Measurements from ENCODE around the gene PNLDC1.
A peak's percentile ranks its signal among the peaks of the same experiment; 100 is the strongest.

Gene PNLDC1

DNA sequence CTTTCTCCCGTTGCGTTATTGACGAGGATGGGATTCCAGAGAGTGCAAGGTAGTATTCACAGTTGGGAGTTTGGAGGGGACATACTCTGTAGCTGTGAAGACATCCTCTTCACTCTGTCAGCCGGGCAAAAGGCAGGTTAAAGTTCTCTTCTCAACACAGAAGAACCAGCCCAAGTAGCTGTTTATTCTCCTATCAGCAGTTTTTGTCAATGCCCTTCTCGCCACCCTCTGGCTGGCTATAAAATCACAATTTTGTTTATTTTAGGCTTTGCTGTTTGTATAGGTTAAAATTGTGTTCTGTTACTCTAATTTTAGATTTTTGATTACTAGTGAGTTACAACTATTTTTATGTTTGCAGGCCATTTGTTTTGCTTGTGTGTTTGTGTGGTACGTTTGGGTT lies 52.8 kb downstream of the PNLDC1 start:
- DNase-seq: no peak

DNA sequence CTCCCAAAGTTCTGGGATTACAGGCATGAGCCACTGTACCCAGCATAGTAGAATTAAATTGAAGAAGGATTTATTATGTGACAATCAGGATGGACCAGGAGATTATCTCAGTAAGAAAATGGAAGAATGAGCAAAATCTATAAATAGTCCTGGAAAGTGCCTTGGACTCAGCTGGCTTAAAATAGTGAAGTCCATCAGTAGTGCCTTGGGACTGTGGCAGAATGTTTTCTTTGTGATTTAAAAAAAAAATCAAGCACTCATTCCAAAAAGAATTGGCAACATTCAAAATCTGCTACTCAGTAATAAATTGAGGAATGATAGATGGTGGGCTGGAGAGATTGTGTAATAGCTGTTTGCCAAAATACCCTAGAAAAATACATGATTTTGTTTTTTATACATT lies 53.7 kb downstream of the PNLDC1 start:
- no peak for DNase-seq

DNA sequence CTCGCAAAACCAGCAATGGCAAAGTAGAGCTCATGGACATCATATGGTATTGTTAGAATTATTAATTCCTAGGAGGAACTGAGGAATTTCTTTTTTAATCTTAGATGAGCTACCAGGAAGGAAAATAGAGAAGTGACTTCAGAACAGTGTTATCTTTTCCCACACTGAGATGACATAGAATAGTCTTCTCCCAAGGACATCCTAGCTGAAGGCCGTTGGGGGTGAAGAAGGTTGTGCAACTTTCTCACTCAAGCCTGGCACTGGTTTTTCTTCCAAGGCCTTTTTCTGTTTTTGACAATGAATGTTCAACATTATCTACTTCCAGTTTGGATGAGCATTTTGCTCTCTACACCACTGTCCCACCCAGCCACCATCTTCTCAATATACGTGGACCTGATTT lies 54.9 kb downstream of the PNLDC1 start:
- DNase-seq: no peak

DNA sequence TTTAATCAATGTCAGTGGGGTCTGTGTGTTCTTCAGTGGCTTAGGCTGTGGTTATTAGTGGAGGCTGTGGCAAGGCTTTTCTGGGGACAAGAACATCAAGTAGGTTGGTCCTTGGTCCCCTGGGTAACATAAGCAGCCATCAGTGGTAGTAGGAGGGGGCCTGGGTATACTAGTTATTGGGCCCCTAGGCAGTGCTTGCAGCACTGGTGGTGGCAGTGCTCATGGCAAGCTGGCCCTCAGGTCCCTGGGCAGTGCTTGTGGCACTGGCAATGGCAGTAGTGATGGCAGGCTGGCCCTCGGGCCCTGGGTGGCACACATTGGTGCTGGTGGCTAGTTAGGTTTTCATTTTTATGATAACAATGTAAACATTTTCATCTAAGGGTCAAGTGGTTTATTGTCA lies 58.2 kb downstream of the PNLDC1 start:
- DNase-seq: no peak

DNA sequence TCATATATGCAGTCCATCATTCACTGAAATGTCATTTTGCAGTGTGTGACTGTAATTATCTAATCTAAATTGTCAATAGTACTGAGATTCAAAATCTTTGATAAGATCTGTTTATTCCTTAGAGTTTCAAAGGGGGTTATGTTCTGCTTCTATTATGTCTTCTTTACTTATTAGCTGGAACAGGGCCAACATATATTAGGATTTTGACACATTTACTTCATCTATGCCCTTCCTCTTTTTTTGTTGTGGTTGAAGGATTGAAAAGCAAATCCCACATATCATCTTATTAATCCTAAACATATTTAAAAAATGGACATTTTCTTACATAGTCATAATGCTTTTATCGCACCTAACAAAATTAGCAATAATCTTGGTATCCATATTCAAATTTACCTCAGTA lies 60.4 kb downstream of the PNLDC1 start:
- no peak for DNase-seq

DNA sequence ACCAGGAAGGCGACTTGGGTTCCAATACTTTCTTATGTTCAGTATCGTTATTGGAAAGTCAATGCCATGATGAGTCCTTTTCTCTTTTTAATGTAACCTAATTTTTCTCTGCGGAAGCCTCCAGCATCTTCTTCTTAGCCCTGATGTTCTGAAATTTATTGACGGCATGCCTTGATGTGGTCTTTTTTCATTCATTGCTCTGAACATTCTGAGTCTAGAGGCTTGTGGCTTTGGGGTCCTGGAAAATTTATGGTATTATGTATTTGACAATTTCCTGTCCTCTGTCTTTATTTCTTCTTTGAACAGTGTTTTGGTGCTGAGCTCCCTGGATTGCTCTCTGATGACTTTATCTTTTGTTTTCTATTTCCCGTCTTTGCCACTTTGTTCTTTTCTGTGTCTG lies 62.0 kb downstream of the PNLDC1 start:
- DNase-seq: no peak

DNA sequence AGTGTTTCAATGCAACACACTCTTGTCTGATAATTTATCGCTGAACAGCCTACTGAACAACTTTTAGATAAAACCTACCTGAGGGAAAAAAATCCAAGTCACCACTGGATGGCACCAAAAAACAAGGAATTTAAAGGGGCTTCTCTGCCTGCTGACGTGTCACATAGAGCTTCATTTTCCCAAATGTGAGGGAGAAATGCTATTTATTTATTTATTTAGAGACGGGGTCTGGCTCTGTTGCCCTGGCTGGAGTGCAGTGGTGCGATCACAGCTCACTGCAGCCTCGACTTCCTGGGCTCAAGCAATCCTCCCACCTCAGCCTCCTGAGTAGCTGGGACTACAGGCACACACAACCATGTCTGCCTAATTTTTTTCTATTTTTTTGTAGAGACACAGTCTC lies 63.3 kb downstream of the PNLDC1 start:
- DNase-seq: peak; percentile 59

DNA sequence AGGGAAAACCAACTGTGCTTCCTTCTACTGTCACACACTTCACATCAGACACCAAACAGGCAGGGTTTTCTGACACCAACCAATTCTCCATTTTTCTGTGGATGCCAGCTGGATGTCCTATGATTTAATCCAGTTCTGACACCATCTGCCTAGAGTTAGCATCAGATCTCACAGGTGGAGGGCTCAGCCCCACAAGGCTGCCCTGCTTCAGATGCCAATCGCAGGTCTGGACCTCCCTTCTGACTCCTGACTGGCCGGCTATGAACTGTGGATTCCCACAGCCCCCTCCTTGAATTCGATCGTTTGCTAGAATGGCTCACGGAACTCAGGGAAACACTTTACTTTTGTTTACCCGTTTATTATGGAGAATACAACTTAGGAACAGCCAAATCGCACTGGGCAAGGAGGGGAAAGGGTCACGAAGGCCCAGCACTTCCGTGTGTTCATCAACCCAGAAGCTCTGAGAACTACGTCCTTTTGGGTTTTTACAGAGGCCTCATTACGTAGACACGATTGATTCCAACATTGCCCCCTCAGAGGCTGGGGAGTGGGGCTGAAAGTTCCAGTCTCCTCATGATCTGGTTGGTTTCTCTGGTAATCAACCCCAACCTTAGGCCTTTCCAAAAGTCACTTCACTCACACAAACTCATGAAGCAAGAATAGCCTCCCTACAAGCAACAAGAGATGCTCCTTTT lies 65.3 kb downstream of the PNLDC1 start:
- DNase-seq: no peak

DNA sequence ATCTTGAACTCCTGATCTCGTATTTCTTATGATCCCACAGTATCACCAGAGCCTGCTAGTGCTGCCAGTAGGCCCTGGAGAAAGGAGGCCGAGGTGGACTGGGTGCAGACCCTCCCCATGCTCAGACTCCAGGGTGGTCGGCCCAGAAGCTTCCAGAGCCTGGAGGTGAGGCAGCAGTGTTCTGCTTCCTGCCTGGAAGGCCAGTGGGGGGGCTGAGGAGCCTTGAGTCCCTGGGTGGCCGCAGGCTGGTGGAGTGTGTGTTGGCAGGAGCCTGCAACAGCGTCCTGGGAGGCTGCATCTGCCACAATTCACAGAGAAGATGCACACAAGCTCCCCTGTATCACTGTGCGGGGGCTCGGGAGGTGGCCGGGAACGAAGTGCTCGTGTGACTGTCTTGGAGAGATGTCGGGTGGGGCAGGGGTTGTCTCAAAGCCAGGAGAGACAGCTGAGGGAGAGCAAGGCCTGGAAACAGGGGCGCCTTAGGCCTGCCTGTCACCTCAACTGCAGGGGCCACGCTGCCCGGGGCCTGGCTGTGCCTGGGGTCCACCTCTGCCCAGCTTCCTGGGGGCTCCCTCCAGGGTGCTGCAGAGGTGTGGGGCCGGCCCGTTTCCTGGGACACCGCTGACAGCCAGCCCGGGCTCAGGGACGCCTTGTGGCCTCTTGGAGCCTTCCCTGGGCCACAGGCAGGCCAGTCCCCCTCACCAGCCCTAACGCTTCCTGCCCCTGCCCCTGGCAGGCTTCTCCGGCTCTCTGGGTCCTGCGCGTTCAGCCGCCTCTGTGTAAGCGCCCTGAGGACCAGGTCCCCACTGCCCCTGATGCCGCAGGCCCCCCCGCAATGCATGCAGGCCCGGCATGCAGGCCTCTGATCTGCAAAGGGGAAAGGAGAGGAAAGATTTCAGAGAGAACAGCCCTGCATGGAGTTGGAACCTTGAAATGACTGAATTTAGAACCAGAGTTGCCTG lies 66.5 kb downstream of the PNLDC1 start:
- DNase-seq: no peak
